HepG2 (cell line): ENCODE data around the gene WDR59. TPM values are rescaled to one million over a fixed set of nuclear protein-coding genes. Genes with fewer than 3 reads are reported as not detected.

Experiments used
- ATAC-seq: fragments of 200-7000 bp; cut with Tn5 transposase; 3 replicates; pipeline ENCODE4 v1.9.1; 2020; ENCODE audit warnings: mild to moderate bottlenecking, moderate library complexity
- BruUV-seq: library from RNA; stranded (reverse); fragments of 400-500 nt; replicated peaks from 2 replicates; lab custom pipeline; 2021; lab: Mats Ljungman, UMichigan
- CTCF ChIA-PET: fragments of 300-600 bp; formaldehyde crosslinking; extraction: SDS; loops from one replicate; lab custom pipeline; 2021; ENCODE audit warnings: low total read pairs, inconsistent platforms, low intra/inter-chr PET ratio; lab: Yijun Ruan, JAX
- POLR2A ChIA-PET: fragments of 350-600 bp; sonication (Branson Sonifier 250); formaldehyde crosslinking; loops from one replicate; lab custom pipeline; 2020; ENCODE audit warnings: antibody characterized with exemption, inconsistent platforms; lab: Yijun Ruan, JAX
- DNase-seq: peaks from one replicate; pipeline ENCODE4 v3.0.0-alpha.2; 2015; ENCODE audit warnings: low spot score
- FAIRE-seq: peaks from 3 replicates; lab custom pipeline; 2011; peaks lifted over from hg19 to GRCh38; lab: Jason Lieb, UNC
- H2AFZ ChIP-seq: one replicate; pipeline ENCODE4 v1.6.1; 2011; ENCODE audit warnings: low read length, inconsistent platforms
- H3K27ac ChIP-seq: fragments of 300-600 bp; 3 replicates; pipeline ENCODE4 v1.8.0; 2011; ENCODE audit warnings: mixed run types, mild to moderate bottlenecking, mixed read lengths, low read length, inconsistent platforms; ENCODE audit not compliant: insufficient read depth; ENCODE audit errors: extremely low read length
- H3K27me3 ChIP-seq, 2 experiments: fragments of 200-600 bp in 1 of 2; 2 replicates in 1 of 2; 3 replicates in 1 of 2; pipeline versions ENCODE4 v1.6.0 to v1.8.0; 2011; ENCODE audit warnings: low read length in 2 of 2, mild to moderate bottlenecking in 2 of 2, moderate library complexity in 2 of 2, inconsistent platforms in 1 of 2; ENCODE audit not compliant: insufficient read depth in 2 of 2, control insufficient read depth in 1 of 2
- H3K36me3 ChIP-seq, 2 experiments: fragments of 200-600 bp in 1 of 2; replicated peaks in 1 of 2; 2 replicates in 1 of 2; 3 replicates in 1 of 2; pipeline versions ENCODE4 v1.5.1 to v1.8.0; 2011; ENCODE audit warnings: low read length in 2 of 2, inconsistent platforms in 1 of 2; ENCODE audit not compliant: insufficient read depth in 2 of 2, control insufficient read depth in 1 of 2
- H3K4me1 ChIP-seq: 2 replicates; pipeline ENCODE4 v1.5.1; 2012; ENCODE audit warnings: low read length, inconsistent platforms; ENCODE audit not compliant: insufficient read depth
- H3K4me2 ChIP-seq: 2 replicates; pipeline ENCODE4 v1.6.0; 2011; ENCODE audit warnings: low read depth, low read length, inconsistent platforms
- H3K4me3 ChIP-seq, 3 experiments: fragments of 200-600 bp in 1 of 3; sonication (generic), shearing (Covaris generic) in 1 of 3; replicated peaks in 1 of 3; 2 replicates each; pipeline ENCODE4 v1.5.1; 2011 to 2016; ENCODE audit warnings: low read length in 3 of 3, inconsistent platforms in 2 of 3, low read depth in 2 of 3, mild to moderate bottlenecking in 2 of 3, control low read depth in 1 of 3, mixed read lengths in 1 of 3; ENCODE audit not compliant: insufficient read depth in 1 of 3
- H3K79me2 ChIP-seq: one replicate; pipeline ENCODE4 v1.6.1; 2011; ENCODE audit warnings: low read length, inconsistent platforms; ENCODE audit not compliant: insufficient read depth
- H3K9ac ChIP-seq: 2 replicates; pipeline ENCODE4 v1.6.0; 2011; ENCODE audit warnings: mild to moderate bottlenecking, low read depth, low read length, inconsistent platforms; ENCODE audit not compliant: insufficient read depth
- H3K9me3 ChIP-seq: 2 replicates; pipeline ENCODE4 v1.5.1; 2012; ENCODE audit warnings: mild to moderate bottlenecking, low read length
- H4K20me1 ChIP-seq: 2 replicates; pipeline ENCODE4 v1.6.0; 2011; ENCODE audit warnings: inconsistent platforms, mild to moderate bottlenecking, low read length, moderate library complexity; ENCODE audit not compliant: insufficient read depth
- ATF7 ChIP-seq, 2 experiments: fragments of 450-650 bp in 1 of 2; sonication (generic) in 1 of 2; formaldehyde crosslinking in 1 of 2; IDR thresholded peaks; 2 replicates each; pipeline versions ENCODE4 v1.4.0 to v1.6.1; 2016 to 2020; ENCODE audit warnings: antibody characterized with exemption in 1 of 2, mild to moderate bottlenecking in 1 of 2, missing genetic modification reagents in 1 of 2
- CC2D1A ChIP-seq: sonication (generic); formaldehyde crosslinking; IDR thresholded peaks from 2 replicates; pipeline ENCODE4 v1.8.1; 2023; ENCODE audit warnings: mild to moderate bottlenecking, missing genetic modification reagents
- CEBPG ChIP-seq: IDR thresholded peaks from 2 replicates; pipeline ENCODE4 v1.6.1; 2016
- CHD2 ChIP-seq: IDR thresholded peaks from 2 replicates; pipeline ENCODE4 v1.6.1; 2011; ENCODE audit warnings: low read depth, low read length, improper control_type of control experiment
- DNMT1 ChIP-seq: sonication (generic); formaldehyde crosslinking; IDR thresholded peaks from 2 replicates; pipeline ENCODE4 v1.5.1; 2020; ENCODE audit warnings: mild to moderate bottlenecking, missing genetic modification reagents
- NONO ChIP-seq, 2 experiments: fragments of 450-650 bp in 1 of 2; sonication (generic) in 1 of 2; formaldehyde crosslinking in 1 of 2; IDR thresholded peaks in 1 of 2; conservative IDR thresholded peaks in 1 of 2; 2 replicates each; pipeline versions ENCODE4 v1.6.1 to v1.8.0; 2017 to 2022; ENCODE audit warnings: mild to moderate bottlenecking in 1 of 2, missing genetic modification reagents in 1 of 2, moderate library complexity in 1 of 2
- RXRA ChIP-seq: sonication (generic); formaldehyde crosslinking; IDR thresholded peaks from 2 replicates; pipeline ENCODE4 v1.5.1; 2020; ENCODE audit warnings: missing genetic modification reagents
- ZNF276 ChIP-seq: sonication (generic); formaldehyde crosslinking; IDR thresholded peaks from 2 replicates; pipeline ENCODE4 v1.4.0; 2020; ENCODE audit warnings: mild to moderate bottlenecking, low read depth, missing genetic modification reagents
- ZNF512 ChIP-seq: sonication (generic); formaldehyde crosslinking; IDR thresholded peaks from 2 replicates; pipeline ENCODE4 v1.4.0; 2020; ENCODE audit warnings: mild to moderate bottlenecking, missing genetic modification reagents
- WGBS: methylation state at CpG from one replicate; pipeline ENCODE4 v1.1.6; 2017; ENCODE audit warnings: low lambda C conversion rate; 5-methylcytosine and 5-hydroxymethylcytosine counted together
- in situ Hi-C: cut with HindIII; loops from 2 replicates; pipeline ENCODE4 v1.10.0; 2017; ENCODE audit warnings: low pct_unique_long_range_greater_than_20kb; ENCODE audit not compliant: extremely low pct_ligation_motif_present
- intact Hi-C: fragments of 100-400 bp; cut with micrococcal nuclease; formaldehyde crosslinking; loops from one replicate; pipeline ENCODE4 v1.10.0; 2022; ENCODE audit not compliant: unreplicated experiment
- polyA plus RNA-seq, 8 experiments: library from polyadenylated mRNA; depleted of rRNA in 3 of 8; stranded (reverse) in 7 of 8; unstranded in 1 of 8; fragments of >200 nt; fragmentation: Illumina TruSeq in 4 of 8; extraction: Trizol in 4 of 8; gene quantifications; 2 replicates each; pipeline versions ENCODE4 v1.2.1 to v1.2.3, GENCODE V29; 2011 to 2016; ENCODE audit warnings: low read depth in 4 of 8, missing spikeins in 1 of 8, mixed read lengths in 1 of 8; ENCODE audit not compliant: insufficient read depth in 1 of 8
- total RNA-seq, 5 experiments: library from RNA; depleted of rRNA; stranded (reverse); fragments of >200 nt; fragmentation: Illumina TruSeq; extraction: Trizol; gene quantifications; 2 replicates each; pipeline ENCODE4 v1.2.3, GENCODE V29; 2016; ENCODE audit warnings: low read depth in 1 of 5

Gene WDR59
- total and polyA plus RNA-seq, 2 of the 13 experiments (the other 11 are each of a cell fraction or from before 2014, with no cell fraction given), result 65.2 to 306 TPM

- no peak for TF ChIP-seq ZNF276
Measured at GRCh38 chr16:74841904-74842303, 143.0 kb downstream of the WDR59 start (continued).

DNA sequence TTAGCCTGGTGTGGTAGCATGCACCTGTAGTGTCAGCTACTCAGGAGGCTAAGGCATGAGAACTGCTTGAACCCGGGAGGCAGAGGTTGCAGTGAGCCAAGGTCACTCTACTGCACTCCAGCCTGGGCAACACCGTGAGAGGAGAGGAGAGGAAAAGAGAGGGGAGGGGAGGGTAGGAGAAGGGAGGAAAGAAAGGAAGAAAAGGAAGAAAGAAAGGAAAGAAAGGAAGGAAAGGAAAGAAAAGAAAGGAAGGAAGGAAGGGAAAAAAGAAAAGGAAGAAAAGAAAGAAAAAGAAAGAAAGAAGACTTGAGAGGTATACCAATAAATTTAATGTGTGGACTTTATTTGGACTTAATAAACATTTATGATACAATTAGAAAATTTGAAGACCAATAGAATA lies 143.5 kb downstream of the WDR59 start:
- intact Hi-C loops, result no loop called here
- Histone ChIP-seq H3K27ac (no peak overlapping the region), H3K4me1 (peaks cover 12% of the 10 kb centered on the region), H2AFZ (no peak overlapping the region), H3K4me2 (no peak overlapping the region), H3K27me3 (peaks cover 5 to 13% of the 10 kb centered on the region in 2 experiments; a peak in 3 of 5 replicates), H3K4me3 (no peak overlapping the region), H3K9me3 (no peaks in the 10 kb centered on the region), H3K36me3 (no peaks in the 10 kb centered on the region), H3K79me2 (no peaks in the 10 kb centered on the region), H4K20me1 (no peaks in the 10 kb centered on the region), H3K9ac (no peak overlapping the region)
- ChIA-PET CTCF (no interaction called here), POLR2A (no interaction called here)
- DNase-seq (no peak), FAIRE-seq (no peak), ATAC-seq (no peak)
- 7% methylated on average over 2 of the region's 2 CpGs for WGBS
- BruUV-seq, result no TSS peak
- in situ Hi-C loops, result no loop called here
- TF ChIP-seq RXRA (CRISPR knock-in tag), result no peak
- TF ChIP-seq ATF7 (IDR thresholded peaks at IDR 0.05), result 0 out of 2 replicates have a peak, but pooled peaks have one; percentile 16
- no peak for TF ChIP-seq ATF7 (CRISPR knock-in tag; IDR thresholded peaks at IDR 0.05)
- no peak for TF ChIP-seq CC2D1A (CRISPR knock-in tag)
- no peak for TF ChIP-seq CHD2
- peak; percentile 70; the same call in 1 of the 2 replicates for TF ChIP-seq ZNF512 (CRISPR knock-in tag)
- no peak for TF ChIP-seq NONO (IDR thresholded peaks at IDR 0.05)
- no peak for TF ChIP-seq NONO (CRISPR knock-in tag; conservative IDR thresholded peaks at IDR 0.05)
- no peak for TF ChIP-seq CEBPG (CRISPR knock-in tag)
- TF ChIP-seq DNMT1, result no peak
